IMR-90 (cell line): ENCODE data around the gene KLF2. TPM values are rescaled to one million over a fixed set of nuclear protein-coding genes. Genes with fewer than 3 reads are reported as not detected.
"Not testable (repeated sequence)": the region's sequence is repeated elsewhere in the genome, so short reads cannot be mapped to it uniquely, and the experiment has no call there.

Source experiments
- ATAC-seq: fragments of 200-7000 bp; cut with Tn5 transposase; 2 replicates; pipeline ENCODE4 v1.9.1; 2020; ENCODE audit warnings: low read depth, mild to moderate bottlenecking, moderate library complexity
- BruUV-seq: library from RNA; stranded (reverse); fragments of 400-500 nt; replicated peaks from 2 replicates; lab custom pipeline; 2021; lab: Mats Ljungman, UMichigan
- CTCF ChIA-PET: fragments of 300-600 bp; formaldehyde crosslinking; extraction: SDS; loops from one replicate; lab custom pipeline; 2021; ENCODE audit warnings: antibody characterized with exemption; lab: Yijun Ruan, JAX
- POLR2A ChIA-PET: fragments of 300-600 bp; sonication (Branson Sonifier 250); formaldehyde crosslinking; loops from one replicate; lab custom pipeline; 2022; ENCODE audit warnings: antibody characterized with exemption; ENCODE audit not compliant: unreplicated experiment; lab: Charles Lee
- DNase-seq: peaks from one replicate; pipeline ENCODE4 v3.0.0; 2013
- H2AFZ ChIP-seq: replicated peaks from 2 replicates; pipeline ENCODE3; 2013; ENCODE audit warnings: low read length, mild to moderate bottlenecking; ENCODE audit not compliant: poor library complexity
- H2AK5ac ChIP-seq: 2 replicates; pipeline ENCODE4 v1.6.1; 2013; ENCODE audit warnings: low read depth, low read length, inconsistent platforms
- H2AK9ac ChIP-seq: replicated peaks from 2 replicates; pipeline ENCODE3; 2013; ENCODE audit warnings: mild to moderate bottlenecking, low read depth, low read length, moderate library complexity; ENCODE audit not compliant: poor library complexity
- H2BK120ac ChIP-seq: 2 replicates; pipeline ENCODE4 v1.6.1; 2013; ENCODE audit warnings: low read depth, low read length, inconsistent platforms
- H2BK15ac ChIP-seq: 3 replicates; pipeline ENCODE4 v1.6.1; 2013; ENCODE audit warnings: low read depth, low read length, inconsistent platforms
- H2BK20ac ChIP-seq: 2 replicates; pipeline ENCODE4 v1.6.1; 2013; ENCODE audit warnings: low read depth, mild to moderate bottlenecking, inconsistent platforms, low read length, moderate library complexity
- H2BK5ac ChIP-seq: 2 replicates; pipeline ENCODE4 v1.6.1; 2013; ENCODE audit warnings: mild to moderate bottlenecking, low read depth, low read length, inconsistent platforms; ENCODE audit not compliant: poor library complexity, severe bottlenecking
- H3K14ac ChIP-seq: replicated peaks from 2 replicates; pipeline ENCODE4 v1.6.1; 2013; ENCODE audit warnings: low read depth, low read length, inconsistent platforms
- H3K18ac ChIP-seq: 2 replicates; pipeline ENCODE4 v1.6.1; 2013; ENCODE audit warnings: low read depth, low read length, control low read depth
- H3K23ac ChIP-seq: 2 replicates; pipeline ENCODE4 v1.6.1; 2013; ENCODE audit warnings: low read depth, low read length, inconsistent platforms
- H3K27ac ChIP-seq: 2 replicates; pipeline ENCODE4 v1.5.1; 2013; ENCODE audit warnings: mild to moderate bottlenecking, control low read depth, low read length; ENCODE audit not compliant: insufficient read depth
- H3K27me3 ChIP-seq: 2 replicates; pipeline ENCODE4 v1.6.1; 2013; ENCODE audit warnings: low read length; ENCODE audit not compliant: control insufficient read depth, insufficient read depth
- H3K36me3 ChIP-seq: 2 replicates; pipeline ENCODE4 v1.6.1; 2013; ENCODE audit warnings: low read length, mixed read lengths; ENCODE audit not compliant: control insufficient read depth, insufficient read depth
- H3K4ac ChIP-seq: 2 replicates; pipeline ENCODE4 v1.6.1; 2013; ENCODE audit warnings: low read depth, low read length, inconsistent platforms
- H3K4me1 ChIP-seq: 2 replicates; pipeline ENCODE4 v1.6.1; 2013; ENCODE audit warnings: low read length, mixed read lengths; ENCODE audit not compliant: control insufficient read depth, insufficient read depth
- H3K4me2 ChIP-seq: 2 replicates; pipeline ENCODE4 v1.6.1; 2013; ENCODE audit warnings: low read depth, mild to moderate bottlenecking, control low read depth, low read length, moderate library complexity
- H3K4me3 ChIP-seq: 2 replicates; pipeline ENCODE4 v1.5.1; 2013; ENCODE audit warnings: low read depth, mild to moderate bottlenecking, control low read depth, low read length, moderate library complexity; ENCODE audit not compliant: insufficient read depth
- H3K56ac ChIP-seq: 2 replicates; pipeline ENCODE4 v1.6.1; 2013; ENCODE audit warnings: low read length, inconsistent platforms; ENCODE audit not compliant: insufficient read depth; ENCODE audit errors: extremely low read depth
- H3K79me1 ChIP-seq, 2 experiments: 2 replicates each; pipeline ENCODE4 v1.6.1; 2013; ENCODE audit warnings: low read length in 2 of 2, inconsistent platforms in 1 of 2, low read depth in 1 of 2
- H3K9ac ChIP-seq: 2 replicates; pipeline ENCODE4 v1.6.1; 2013; ENCODE audit warnings: low read depth, low read length, control low read depth
- H3K9me1 ChIP-seq: 2 replicates; pipeline ENCODE4 v1.6.1; 2013; ENCODE audit warnings: low read length, inconsistent platforms; ENCODE audit not compliant: insufficient read depth
- H3K9me3 ChIP-seq: 2 replicates; pipeline ENCODE4 v1.6.1; 2013; ENCODE audit warnings: low read length; ENCODE audit not compliant: control insufficient read depth, insufficient read depth
- H4K20me1 ChIP-seq: 2 replicates; pipeline ENCODE4 v1.6.1; 2013; ENCODE audit warnings: low read length, inconsistent platforms; ENCODE audit not compliant: insufficient read depth
- H4K5ac ChIP-seq: 2 replicates; pipeline ENCODE4 v1.6.1; 2013; ENCODE audit warnings: mild to moderate bottlenecking, low read depth, low read length, control low read depth
- H4K8ac ChIP-seq, 2 experiments: 2 replicates each; pipeline ENCODE4 v1.6.1; 2013; ENCODE audit warnings: low read depth in 2 of 2, low read length in 2 of 2, control low read depth in 1 of 2, inconsistent platforms in 1 of 2
- H4K91ac ChIP-seq: 2 replicates; pipeline ENCODE4 v1.6.1; 2013; ENCODE audit warnings: low read depth, low read length, inconsistent platforms; ENCODE audit not compliant: insufficient read depth
- BHLHE40 ChIP-seq: fragments of 150-350 bp; IDR thresholded peaks from 2 replicates; pipeline ENCODE4 v1.6.1; 2016; ENCODE audit warnings: mild to moderate bottlenecking, low read depth, low read length
- CEBPB ChIP-seq: IDR thresholded peaks from 2 replicates; pipeline ENCODE4 v1.6.1; 2012; ENCODE audit warnings: low read depth, low read length, improper control_type of control experiment
- CHD1 ChIP-seq: IDR thresholded peaks from 2 replicates; pipeline ENCODE4 v1.6.1; 2012; ENCODE audit warnings: low read depth, low read length, improper control_type of control experiment
- FOS ChIP-seq: fragments of 150-350 bp; IDR thresholded peaks from 2 replicates; pipeline ENCODE4 v1.6.1; 2016; ENCODE audit warnings: low read depth, low read length
- MAFK ChIP-seq: IDR thresholded peaks from 2 replicates; pipeline ENCODE4 v1.6.1; 2012; ENCODE audit warnings: low read depth, low read length, improper control_type of control experiment
- NFE2L2 ChIP-seq: fragments of 150-350 bp; IDR thresholded peaks from 2 replicates; pipeline ENCODE4 v1.6.1; 2016; ENCODE audit warnings: low read depth, mild to moderate bottlenecking, low read length
- POLR2A ChIP-seq: IDR thresholded peaks from 2 replicates; pipeline ENCODE4 v1.6.1; 2012; ENCODE audit warnings: mild to moderate bottlenecking, low read depth, low read length
- RFX5 ChIP-seq: IDR thresholded peaks from 2 replicates; pipeline ENCODE4 v1.8.0; 2012; ENCODE audit warnings: low read depth, mild to moderate bottlenecking, low read length, moderate library complexity
- SMC3 ChIP-seq: fragments of 150-350 bp; IDR thresholded peaks from 2 replicates; pipeline ENCODE4 v1.6.1; 2016; ENCODE audit warnings: low read depth, mild to moderate bottlenecking, antibody characterized with exemption, low read length, moderate library complexity
- WGBS, 2 experiments: methylation state at CpG; one replicate each; pipeline versions ENCODE4 v1.1.5 to v1.1.7; 2013; ENCODE audit warnings: missing lambda C conversion rate in 2 of 2; ENCODE audit not compliant: insufficient read length in 1 of 2; ENCODE audit errors: extremely low coverage in 2 of 2; 5-methylcytosine and 5-hydroxymethylcytosine counted together
- dilution Hi-C: fragments of 300-500 bp; cut with HindIII; formaldehyde crosslinking; loops from one replicate; pipeline ENCODE4 v1.14.3; 2018; ENCODE audit warnings: low sequenced_read_pairs; ENCODE audit not compliant: unreplicated experiment
- in situ Hi-C: fragments of 300-500 bp; cut with MboI; formaldehyde crosslinking; loops from 3 replicates; pipeline ENCODE4 v1.14.3; 2019; ENCODE audit warnings: low sequenced_read_pairs, inconsistent platforms, mixed read lengths
- intact Hi-C: fragments of 100-400 bp; cut with micrococcal nuclease; formaldehyde crosslinking; loops from 2 replicates; pipeline ENCODE4 v1.10.0; 2022
- polyA plus RNA-seq, 3 experiments: library from polyadenylated mRNA; depleted of rRNA; stranded (reverse); fragments of >200 nt; gene quantifications; 2 replicates each; pipeline ENCODE4 v1.2.3, GENCODE V29; 2012; ENCODE audit warnings: low replicate concordance in 1 of 3
- total RNA-seq: library from RNA; depleted of rRNA; stranded (reverse); fragments of >200 nt; gene quantifications from 2 replicates; pipeline ENCODE4 v1.2.3, GENCODE V29; 2012
- TF ChIP-seq, protein P1 (sequence below): fragments of 150-350 bp; IDR thresholded peaks from 2 replicates; pipeline ENCODE4 v1.6.1; 2016; ENCODE audit warnings: low read depth, mild to moderate bottlenecking, low read length, moderate library complexity, borderline replicate concordance

Gene KLF2
- total and polyA plus RNA-seq, 2 of the 4 experiments (the other 2 are of a cell fraction) = 1.1 to 34.4 TPM

DNA sequence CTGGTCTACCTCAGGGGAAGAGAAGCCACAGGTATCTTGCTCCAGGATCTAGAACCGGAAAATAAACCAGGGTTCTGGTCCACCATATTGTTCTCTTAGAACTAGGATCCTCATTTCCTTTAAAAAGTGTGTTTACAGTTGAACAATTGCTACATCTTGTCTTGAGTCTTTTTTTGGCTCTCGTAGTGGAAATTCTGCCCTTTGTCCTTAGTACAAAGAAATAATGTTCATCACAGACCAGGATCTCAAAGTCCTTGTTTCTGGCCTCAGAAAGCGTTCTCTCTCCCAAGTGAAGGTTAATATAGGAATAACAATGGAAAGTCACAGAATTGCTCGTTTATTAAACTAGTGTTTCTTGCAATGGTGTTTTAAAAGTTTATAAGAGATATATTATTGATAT is 20.8 kb downstream of the KLF2 start:
- no peak overlapping the region for H3K56ac ChIP-seq
- no peaks in the 10 kb centered on the region for H3K36me3 ChIP-seq
- no peak overlapping the region; the same call in 1 of the 2 replicates for H3K4ac ChIP-seq
- H4K5ac ChIP-seq = no peak overlapping the region
- no peak overlapping the region for H2AFZ ChIP-seq
- DNase-seq = no peak
- H3K27me3 ChIP-seq = no peaks in the 10 kb centered on the region
- H3K9me3 ChIP-seq = no peaks in the 10 kb centered on the region
- no peak overlapping the region for H3K23ac ChIP-seq
- dilution Hi-C loops = no loop called here
- ATAC-seq = no peak
- no peak overlapping the region for H2BK5ac ChIP-seq
- no peak overlapping the region for H3K18ac ChIP-seq
- H2AK5ac ChIP-seq = no peak overlapping the region
- no CpG with 5 or more reads among the region's 4 CpGs for WGBS, 2 experiments
- H4K91ac ChIP-seq = no peak overlapping the region
- H3K4me2 ChIP-seq = no peak overlapping the region
- no peak overlapping the region for H3K14ac ChIP-seq
- H4K8ac ChIP-seq = no peak overlapping the region
- no peak overlapping the region for H2BK15ac ChIP-seq
- TF ChIP-seq CHD1 (no peak), NFE2L2 (no peak), BHLHE40 (no peak), RFX5 (no peak), CEBPB (no peak), FOS (no peak), SMC3 (no peak), POLR2A (no peak), MAFK (no peak)
- TF ChIP-seq, protein P1, sequence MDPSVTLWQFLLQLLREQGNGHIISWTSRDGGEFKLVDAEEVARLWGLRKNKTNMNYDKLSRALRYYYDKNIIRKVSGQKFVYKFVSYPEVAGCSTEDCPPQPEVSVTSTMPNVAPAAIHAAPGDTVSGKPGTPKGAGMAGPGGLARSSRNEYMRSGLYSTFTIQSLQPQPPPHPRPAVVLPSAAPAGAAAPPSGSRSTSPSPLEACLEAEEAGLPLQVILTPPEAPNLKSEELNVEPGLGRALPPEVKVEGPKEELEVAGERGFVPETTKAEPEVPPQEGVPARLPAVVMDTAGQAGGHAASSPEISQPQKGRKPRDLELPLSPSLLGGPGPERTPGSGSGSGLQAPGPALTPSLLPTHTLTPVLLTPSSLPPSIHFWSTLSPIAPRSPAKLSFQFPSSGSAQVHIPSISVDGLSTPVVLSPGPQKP = no peak
- CTCF ChIA-PET = no interaction called here
- in situ Hi-C loops = no loop called here
- peaks cover 4% of the 10 kb centered on the region; the same call in 1 of the 2 replicates for H3K9me1 ChIP-seq
- no peak overlapping the region for H3K9ac ChIP-seq
- no peak overlapping the region for H3K4me3 ChIP-seq
- no peak overlapping the region for H2AK9ac ChIP-seq
- POLR2A ChIA-PET = no interaction called here
- no peaks in the 10 kb centered on the region for H3K79me1 ChIP-seq
- intact Hi-C loops = no loop called here
- peaks cover 4% of the 10 kb centered on the region; the same call in 1 of the 2 replicates for H3K4me1 ChIP-seq
- H2BK120ac ChIP-seq = no peak overlapping the region
- no TSS peak for BruUV-seq
- peak overlapping the region; percentile 72; the same call in 1 of the 2 replicates for H2BK20ac ChIP-seq
- no peak overlapping the region for H3K27ac ChIP-seq
- H4K20me1 ChIP-seq = no peaks in the 10 kb centered on the region

DNA sequence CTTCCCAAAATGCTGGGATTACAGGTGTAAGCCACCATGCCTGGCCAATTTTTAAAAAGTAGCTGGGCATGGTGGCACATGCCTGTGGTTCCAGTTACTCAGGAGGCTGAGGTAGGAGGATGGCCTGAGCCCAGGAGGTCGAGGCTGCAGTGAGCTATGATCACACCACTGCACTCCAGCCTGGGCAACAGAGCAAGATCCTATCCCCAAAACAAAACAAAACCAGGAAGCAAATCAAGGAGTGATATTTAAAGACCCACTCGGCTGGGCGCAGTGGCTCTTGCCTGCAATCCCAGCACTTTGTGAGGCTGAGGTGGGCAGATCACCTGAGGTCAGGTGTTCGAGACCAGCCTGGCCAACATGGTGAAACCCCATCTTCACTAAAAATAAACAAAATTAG is 22.5 kb downstream of the KLF2 start:
- H3K36me3 ChIP-seq, H4K5ac ChIP-seq, DNase-seq, H3K56ac ChIP-seq, H3K4me1 ChIP-seq, H2BK20ac ChIP-seq, H3K9ac ChIP-seq, H4K8ac ChIP-seq, POLR2A ChIA-PET, H3K23ac ChIP-seq, ATAC-seq, dilution Hi-C loops, BruUV-seq, H3K18ac ChIP-seq, H4K20me1 ChIP-seq, H2BK5ac ChIP-seq, CTCF ChIA-PET, H3K4me2 ChIP-seq, intact Hi-C loops, H3K9me1 ChIP-seq, H4K91ac ChIP-seq, H3K14ac ChIP-seq, H2BK120ac ChIP-seq, H2AK9ac ChIP-seq, H2AK5ac ChIP-seq, H3K4ac ChIP-seq, in situ Hi-C loops, H3K9me3 ChIP-seq, H3K4me3 ChIP-seq, H3K27ac ChIP-seq, H2BK15ac ChIP-seq, H2AFZ ChIP-seq, H3K27me3 ChIP-seq, H3K79me1 ChIP-seq: not testable (repeated sequence)
- no CpG with 5 or more reads among the region's 4 CpGs for WGBS, 2 experiments
